Renal pelvis (tissue), 4 donors: ENCODE measurements around the gene COL20A1. TPM values are rescaled to one million over a fixed set of nuclear protein-coding genes. Genes with fewer than 3 reads are reported as not detected.

Source experiments
- DNase-seq: peaks from one replicate; pipeline ENCODE4 v3.0.0-alpha.2; 2013
- polyA plus RNA-seq, 3 donors: library from polyadenylated mRNA; unstranded; fragments of 120-200 nt; gene quantifications; one replicate each; pipeline ENCODE4 v1.2.1, GENCODE V29; 2013; ENCODE audit not compliant: insufficient read length in 3 of 3

COL20A1 gene
- polyA plus RNA-seq, 3 donors, result 0.95 to 1.2 (median 1.1) TPM

GRCh38 chr20:63277466-63278272 lies 15.3 kb upstream of the COL20A1 start:
- DNase-seq, result no peak

GRCh38 chr20:63278661-63279060 lies 14.3 kb upstream of the COL20A1 start:
- no peak for DNase-seq

GRCh38 chr20:63279931-63280330 lies 13.1 kb upstream of the COL20A1 start:
- DNase-seq, result no peak

- no peak for DNase-seq
Observed at GRCh38 chr20:63280371-63280770, 12.6 kb upstream of the COL20A1 start.

GRCh38 chr20:63280929-63281545 lies 11.9 kb upstream of the COL20A1 start:
- DNase-seq, result no peak

- DNase-seq, result no peak
Observed at GRCh38 chr20:63281742-63282665, 11.0 kb upstream of the COL20A1 start.

GRCh38 chr20:63282946-63283345 lies 10.0 kb upstream of the COL20A1 start:
- no peak for DNase-seq

GRCh38 chr20:63283397-63284082 lies 9.4 kb upstream of the COL20A1 start:
- no peak for DNase-seq

- no peak for DNase-seq
Observed at GRCh38 chr20:63284083-63284440, 8.9 kb upstream of the COL20A1 start.

GRCh38 chr20:63284544-63284949 lies 8.4 kb upstream of the COL20A1 start:
- DNase-seq, result no peak

GRCh38 chr20:63284981-63285524 lies 7.9 kb upstream of the COL20A1 start:
- no peak for DNase-seq

- no peak for DNase-seq
Observed at GRCh38 chr20:63285636-63286615, 7.1 kb upstream of the COL20A1 start.

- DNase-seq, result no peak
Observed at GRCh38 chr20:63286781-63287696, 5.9 kb upstream of the COL20A1 start.

GRCh38 chr20:63287697-63288580 lies 5.0 kb upstream of the COL20A1 start:
- DNase-seq, result no peak

GRCh38 chr20:63288581-63289251 lies 4.3 kb upstream of the COL20A1 start:
- no peak for DNase-seq

- DNase-seq, result no peak
Observed at GRCh38 chr20:63289311-63290135, 3.5 kb upstream of the COL20A1 start.
